ENCODE data around the gene KAZN.

DNA sequence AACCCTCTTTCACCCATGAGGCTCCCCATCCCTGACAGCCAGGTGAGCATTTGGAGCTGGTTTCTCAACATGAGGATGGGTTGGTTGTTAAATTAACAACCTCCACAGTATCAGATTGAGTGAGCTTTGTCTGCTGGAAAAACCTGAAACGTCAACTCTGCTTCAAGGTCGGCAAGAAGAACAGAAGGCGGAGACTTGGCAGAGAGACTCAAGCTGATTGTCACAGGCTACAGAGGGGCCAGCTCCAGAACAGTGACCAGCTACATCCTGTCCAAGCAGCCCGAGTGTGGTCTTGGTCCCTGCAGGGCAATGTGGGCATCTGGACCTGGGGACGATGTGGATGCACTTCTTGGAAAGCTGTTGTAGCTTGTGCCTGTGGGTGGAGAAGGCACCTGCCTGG lies 518.5 kb downstream of the KAZN start:
- TF ChIP-seq CTCF (IDR thresholded peaks at IDR 0.05; ENCODE audit: low read depth, low read length, poor library complexity, severe bottlenecking) (no peak), EZH2phosphoT487 (IDR thresholded peaks at IDR 0.05; ENCODE audit: borderline replicate concordance, low read length) (no peak)
